Measurements from ENCODE around the gene ITPR3.
"Not testable (repeated sequence)": the region's sequence is repeated elsewhere in the genome, so short reads cannot be mapped to it uniquely, and the experiment has no call there.

The ITPR3 gene

DNA sequence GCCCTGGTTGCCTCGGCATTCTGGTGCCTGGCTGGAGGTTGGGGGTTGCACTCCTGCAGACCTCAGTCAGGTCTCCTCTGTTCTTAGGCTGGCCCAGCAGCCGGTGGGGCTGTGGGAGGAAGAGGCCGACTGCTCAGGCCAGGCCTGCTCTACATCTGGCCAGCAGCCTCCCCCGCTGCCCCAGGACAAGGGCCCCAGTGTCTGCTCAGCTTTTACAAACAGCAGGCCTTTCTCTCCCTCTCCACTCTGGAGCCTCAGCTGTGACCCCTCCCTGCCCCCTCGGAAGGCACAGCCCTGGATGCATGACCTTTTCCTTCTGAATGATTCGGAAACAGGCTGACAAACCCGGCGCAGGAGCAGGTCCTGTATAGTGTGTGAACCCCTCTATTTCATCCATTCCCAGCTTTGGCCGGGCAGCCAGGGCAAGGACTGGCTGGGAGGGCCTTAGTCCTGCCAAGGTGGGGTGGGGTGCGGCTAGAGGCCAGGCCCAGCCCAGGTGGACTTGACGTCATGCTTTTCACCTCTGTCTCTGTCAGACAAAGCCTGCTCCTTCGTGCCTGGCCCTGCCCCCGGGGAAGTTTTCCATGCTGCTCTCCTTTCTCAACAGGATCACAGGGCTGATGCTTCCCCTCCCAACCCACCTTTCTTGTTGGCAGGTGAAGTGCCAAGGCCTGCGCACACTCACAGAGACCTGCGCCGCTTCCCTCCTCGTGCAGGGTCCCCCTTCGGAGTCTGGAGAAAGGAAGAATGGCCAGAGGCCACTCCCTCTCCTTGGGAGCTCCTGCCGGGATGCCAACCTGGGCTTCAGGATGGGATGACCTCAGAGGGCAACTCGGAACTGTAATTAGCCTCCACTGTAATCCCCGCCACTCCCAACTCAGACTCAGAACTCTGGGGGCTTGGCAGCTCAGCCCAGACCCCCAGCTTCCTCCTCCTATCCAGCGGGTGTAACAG lies 10.1 kb upstream of the ITPR3 start:
- DNase-seq, result peak in 33 of 51 donors; percentile 16 to 83 (median 57)

DNA sequence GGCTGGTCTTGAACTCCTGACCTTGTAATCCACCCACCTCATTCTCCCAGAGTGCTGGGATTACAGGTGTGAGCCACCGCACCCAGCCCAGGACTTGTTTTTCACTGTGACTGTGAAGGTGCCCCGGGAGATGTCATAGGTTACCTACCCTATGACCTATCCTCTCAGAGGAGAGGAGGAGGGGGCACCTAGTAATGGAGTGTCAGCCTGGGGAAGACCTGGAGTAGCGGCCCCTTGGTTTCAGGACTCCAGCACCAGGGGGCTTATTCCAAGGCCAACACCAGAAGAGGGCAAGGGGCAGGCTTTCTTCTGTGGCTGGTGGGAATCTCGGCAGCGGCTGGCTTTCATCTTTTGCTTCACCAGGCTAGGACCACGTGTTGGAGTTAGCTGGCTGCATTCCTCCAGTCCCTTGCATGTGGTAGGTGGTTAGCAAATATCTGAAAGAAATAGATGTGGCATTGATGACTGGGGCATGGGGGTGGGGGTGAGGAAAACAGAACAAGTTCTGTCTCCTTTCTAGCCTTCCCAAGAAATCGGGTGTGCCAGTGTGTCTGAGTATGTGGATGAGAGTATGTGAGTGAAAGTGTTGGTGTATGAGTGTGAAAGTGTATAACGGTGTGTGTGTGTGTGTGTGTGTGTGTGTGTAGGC lies 7.9 kb upstream of the ITPR3 start:
- no peak for DNase-seq

DNA sequence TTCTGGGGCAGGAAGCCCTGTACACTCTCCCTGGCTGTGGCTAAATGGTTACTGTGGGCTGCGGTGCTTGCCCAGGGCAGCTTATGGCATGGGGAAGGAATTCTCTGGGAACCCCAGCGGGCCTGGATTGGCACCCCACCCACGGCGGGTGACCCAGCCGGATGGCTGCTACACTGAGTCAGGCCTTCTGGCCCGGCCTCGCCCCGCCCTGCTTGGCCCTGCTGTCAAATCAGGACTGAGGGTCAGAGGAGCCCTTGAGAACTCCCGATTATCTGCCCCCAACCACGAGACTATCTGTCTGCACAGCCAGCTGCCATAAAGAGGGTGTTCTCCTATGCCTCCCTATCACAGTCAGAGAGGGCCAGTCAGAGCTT lies 7.3 kb upstream of the ITPR3 start:
- no peak for DNase-seq

DNA sequence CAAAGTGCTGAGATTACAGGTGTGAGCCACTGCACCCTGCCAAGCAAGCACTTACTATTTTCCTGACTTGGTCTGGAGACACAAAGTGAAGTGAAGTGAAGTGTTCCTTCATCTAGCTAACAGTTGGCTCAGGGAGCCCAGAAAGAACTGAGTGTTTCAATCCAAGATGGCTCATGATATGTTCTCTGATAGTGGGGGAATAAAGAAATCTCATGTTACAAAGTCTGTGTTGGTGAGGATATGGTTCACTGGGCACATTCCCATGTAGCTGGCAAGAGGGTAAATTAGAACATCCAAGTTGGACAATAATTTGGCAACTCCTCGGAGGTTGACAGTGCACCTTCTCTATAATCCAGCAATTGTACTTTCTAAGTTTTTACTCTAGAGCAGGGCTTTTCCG lies 5.0 kb upstream of the ITPR3 start:
- DNase-seq, result no peak

DNA sequence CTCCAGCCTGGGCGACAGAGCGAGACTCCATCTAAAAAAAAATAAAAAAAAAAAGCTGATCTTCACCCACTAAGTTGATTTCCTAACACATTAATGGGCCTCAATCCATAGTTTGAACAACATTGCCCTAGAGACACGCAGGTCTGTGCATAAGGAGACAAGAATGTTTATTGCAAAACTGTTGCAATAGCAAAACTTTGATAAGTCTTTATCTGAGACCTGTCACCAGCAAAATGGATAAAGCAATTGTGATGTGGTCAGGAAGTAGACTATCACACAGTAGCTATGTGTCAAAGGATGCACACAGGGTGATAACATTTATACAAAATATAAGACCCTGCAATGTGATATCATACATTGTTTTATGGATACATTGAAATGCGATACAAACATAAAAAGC lies 4.2 kb upstream of the ITPR3 start:
- no peak for DNase-seq

DNA sequence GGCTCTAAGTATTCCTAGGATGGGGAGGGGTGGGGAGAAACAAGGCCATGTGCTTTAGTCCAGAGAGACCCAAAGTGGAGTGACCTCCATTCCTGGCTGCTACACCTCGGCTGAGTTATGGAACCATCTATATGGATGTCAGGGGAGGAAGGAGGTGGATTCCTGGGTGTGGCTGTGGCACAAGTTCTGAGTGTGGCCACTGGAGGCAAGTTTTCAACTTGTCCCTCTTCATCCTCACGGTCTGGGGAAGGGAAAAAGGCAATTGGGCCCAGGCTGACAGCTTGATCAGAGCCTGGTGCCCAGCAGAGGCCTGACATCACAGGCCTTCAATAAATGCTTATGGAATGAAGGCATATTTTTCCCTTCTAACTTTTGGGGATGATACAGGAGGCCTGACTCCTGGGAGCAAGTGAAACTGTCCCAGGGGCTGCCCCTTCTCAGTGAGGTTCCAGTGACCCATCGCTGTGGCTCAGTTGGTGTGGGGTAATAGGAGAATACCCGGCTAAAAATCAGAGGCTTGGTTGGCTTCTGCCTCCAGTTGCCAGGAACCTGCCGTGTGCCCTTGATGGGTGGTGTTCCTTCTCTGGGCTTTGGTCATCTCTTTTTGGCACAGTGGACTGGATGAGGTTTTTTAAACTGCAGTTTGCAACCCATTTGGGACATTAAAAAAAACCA lies 1.8 kb upstream of the ITPR3 start:
- DNase-seq, result no peak

DNA sequence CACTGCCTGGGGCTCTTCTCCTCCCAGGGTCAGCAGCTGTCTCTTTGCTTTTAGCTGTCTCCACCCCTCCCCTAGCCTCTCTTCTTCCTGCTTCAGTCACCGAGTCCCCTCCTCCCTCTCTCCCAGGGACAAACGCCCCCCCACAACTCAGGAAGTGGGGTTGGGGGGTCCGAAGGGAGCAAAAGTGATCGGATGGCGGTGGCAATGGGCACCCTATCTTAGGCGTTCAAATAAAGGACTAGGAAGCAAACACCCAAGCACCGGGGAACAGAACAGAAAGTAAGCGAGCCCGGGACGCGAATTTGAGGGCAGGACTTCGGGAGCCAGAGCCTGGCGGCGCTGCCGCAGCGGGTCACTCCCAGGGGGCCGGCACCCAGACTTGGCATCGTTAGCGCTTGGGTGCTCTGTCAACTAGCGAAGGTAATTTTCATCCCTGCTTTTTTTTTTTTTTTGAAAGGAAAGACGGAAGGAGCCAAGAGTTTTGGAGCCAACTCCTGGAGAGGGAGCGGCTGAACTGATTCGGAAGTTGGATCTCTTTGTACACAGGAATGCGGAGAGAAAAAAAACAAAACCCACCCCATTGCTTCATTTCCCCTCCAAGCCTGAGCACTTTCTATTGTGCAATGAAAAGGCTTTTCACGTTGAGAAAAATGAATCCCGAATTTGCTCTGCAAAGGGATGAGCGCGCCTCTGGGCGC lies 815 bp upstream of the ITPR3 start:
- DNase-seq, result peak in 1 of 51 donors; percentile 4

DNA sequence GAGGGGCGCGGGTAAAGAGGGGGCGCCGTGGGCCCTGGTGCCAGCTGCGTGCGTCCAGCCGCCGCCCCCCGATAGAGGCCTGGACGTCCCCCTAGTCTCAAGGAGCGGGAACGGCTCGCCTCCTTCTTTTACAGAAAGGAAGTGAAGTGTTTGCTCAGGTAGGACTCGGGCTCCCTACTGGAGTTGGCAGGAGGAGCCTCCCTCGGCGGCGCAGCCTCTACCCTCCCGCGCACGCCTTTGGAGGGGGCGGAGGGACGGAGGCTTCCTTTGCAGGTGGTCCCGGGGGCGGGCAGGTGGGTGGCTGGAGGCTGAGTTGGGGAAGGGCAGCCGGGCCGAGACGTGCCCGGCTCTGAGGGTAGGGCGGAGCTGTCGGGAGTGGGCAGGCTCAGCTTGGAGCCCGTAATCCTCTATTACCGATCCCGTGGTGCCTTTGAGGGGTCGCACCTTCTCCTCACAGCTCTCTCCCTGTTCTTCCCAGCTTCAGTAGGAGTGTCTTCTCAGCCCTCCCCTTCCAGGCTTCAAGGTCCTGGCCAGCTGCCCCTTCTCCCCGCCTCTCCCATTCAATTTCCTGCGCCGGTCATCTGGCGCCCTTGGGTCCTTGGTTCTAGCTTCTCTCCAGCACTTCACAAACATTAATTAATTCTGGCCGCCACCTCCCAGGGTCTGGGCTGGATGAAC lies 728 bp downstream of the ITPR3 start:
- no peak for DNase-seq

DNA sequence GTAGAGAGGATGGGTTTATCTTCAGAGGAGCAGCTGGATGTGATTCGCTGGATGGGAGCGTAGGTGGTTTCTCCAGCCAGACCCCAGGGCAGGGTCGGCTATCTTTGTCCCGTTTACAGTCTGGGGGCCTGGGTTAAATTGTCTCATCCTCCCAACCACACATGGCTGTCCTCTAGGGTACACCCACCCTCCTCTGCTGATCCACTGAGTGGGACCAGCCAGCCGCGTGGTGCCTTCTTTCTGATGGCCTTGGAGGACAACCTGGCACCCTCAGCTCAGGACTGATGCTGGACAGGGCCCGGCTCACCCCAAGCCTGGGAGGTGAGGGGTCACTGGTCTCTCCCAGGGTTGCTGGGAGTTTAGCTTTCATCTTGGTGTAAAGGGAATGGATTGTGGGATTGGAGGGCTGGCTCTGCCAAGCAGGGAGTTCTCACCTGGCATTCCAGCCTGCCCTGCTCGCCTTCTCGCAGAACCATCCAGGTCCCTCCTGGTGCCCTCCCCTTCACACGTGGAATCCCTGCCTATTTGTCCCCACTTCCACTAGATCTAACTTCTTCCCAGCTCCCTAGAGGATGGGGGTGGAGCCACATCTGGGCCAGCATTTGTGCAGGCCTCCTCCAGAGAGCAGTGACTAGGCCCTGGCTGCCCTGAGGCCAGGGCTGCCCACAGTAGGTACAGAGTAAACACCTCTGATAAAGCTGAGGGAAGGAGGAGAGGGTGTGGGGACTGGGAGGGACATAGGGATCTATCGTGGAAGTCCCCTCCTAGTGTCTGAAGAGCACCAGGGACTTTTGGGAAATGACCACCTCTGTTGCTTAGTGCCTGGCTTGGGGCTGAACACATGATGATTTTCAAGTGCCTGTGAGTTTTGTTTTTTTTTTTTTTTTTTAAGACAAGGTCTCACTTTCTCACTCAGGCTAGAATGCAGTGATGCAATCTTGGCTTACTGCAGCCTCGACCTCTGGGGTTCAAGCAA lies 1.6 kb downstream of the ITPR3 start:
- DNase-seq, result no peak

DNA sequence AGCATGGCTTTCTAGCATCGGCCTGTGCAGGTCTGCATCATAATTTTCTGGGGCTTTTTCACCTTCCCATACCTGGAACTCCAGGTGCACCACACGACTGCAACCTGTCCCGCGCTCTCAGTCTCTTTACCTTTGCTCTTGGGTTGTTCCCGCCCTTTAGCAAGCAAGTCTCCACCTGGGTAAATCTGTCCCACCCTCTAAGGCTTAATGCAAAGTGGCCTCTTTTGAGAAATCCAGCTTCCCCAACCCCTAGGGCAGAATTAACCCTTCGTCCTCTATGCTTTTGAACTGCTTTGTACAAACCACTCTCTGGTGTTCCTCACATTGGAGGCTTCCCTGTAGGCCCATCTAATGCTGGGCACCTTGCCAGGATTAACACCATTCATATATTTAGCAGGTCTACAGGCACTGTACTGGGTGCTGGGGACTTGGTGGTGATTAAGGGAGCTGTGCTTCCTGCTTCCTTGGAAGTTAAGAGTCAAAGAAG lies 2.8 kb downstream of the ITPR3 start:
- DNase-seq, result no peak

DNA sequence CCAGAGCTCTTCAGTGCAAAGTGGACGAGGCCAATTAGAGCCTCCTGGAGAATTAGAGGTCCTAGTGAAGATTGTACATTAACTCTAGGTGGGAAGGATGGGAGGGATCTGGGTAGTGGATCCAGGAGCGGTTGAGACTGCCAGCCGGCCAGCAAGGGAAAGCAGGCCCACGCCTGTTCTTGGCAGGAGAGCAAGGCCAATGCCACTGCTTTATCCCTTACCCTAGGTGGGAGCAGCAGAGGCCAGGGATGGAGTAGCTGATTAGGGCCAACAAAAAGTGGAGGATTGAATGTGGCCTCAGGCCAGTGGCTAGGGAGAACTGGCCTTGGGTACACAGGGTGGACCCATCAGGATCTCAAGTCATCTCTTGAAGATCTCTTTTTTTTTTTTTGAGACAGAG lies 3.7 kb downstream of the ITPR3 start:
- DNase-seq, result no peak

DNA sequence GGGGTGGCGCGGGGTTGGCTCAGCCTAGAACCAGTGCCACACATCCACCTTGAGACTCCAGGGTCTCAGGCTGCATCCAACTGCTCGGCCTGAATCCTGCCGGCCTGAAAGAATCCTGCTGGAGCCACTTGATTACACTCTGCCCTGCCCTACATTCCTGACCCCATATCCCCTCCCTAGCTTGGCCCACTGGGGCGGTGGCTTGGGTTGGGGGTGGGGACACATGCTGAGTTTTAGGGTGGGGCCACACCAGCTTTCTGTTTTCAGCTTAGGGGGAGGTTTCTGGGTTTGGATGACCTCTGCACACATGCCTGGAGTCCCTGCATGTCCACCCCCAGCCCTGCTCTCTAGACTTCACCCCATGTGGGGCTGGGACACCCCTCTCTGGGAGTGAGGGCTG lies 6.8 kb downstream of the ITPR3 start:
- DNase-seq, result no peak

DNA sequence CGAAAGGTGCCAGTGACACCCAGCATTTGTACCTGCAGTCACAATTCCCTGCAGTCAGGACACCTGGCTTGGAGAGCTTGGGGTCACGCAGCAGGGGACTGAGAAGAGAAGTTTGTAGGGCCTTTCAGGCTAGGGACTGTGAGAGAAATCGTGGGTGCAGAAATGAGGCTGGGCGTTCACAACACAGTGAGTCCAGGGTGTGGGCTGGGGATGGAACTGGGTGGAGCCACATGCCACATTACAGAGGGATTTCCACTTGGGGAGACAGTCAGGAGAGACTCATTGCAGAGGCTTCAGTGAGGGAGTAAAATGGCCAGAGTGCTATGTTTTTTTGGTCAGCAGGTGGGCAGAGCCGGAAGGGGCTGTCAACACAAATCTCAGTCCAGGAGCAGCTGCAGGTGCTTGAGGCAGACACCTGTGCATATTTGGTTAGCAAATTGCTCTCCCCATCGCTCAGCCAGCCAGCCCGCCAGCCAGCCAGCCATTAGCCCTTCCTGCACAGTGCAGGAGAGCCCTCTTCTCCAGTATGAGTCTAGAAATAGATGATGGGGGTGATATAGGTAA lies 7.4 kb downstream of the ITPR3 start:
- no peak for DNase-seq

DNA sequence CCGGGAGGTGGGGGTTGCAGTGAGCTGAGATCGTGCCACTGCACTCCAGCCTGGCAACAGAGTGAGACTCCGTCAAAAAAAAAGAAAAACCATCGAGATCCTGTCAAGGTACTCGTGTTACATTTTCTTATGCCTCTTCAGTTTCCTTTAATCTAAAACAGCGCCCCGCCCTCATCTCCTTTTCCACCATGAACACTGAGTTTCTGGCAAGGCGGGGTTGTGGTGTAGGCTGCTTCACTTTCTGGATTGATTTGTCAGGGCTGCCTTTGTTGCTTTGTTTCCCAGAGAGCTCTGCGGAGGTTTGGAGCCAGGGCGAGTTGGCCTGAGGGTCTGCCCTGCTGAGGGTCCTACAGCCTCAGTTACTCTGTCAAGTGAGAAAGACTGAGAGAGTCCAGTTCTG lies 8.9 kb downstream of the ITPR3 start:
- no peak for DNase-seq

DNA sequence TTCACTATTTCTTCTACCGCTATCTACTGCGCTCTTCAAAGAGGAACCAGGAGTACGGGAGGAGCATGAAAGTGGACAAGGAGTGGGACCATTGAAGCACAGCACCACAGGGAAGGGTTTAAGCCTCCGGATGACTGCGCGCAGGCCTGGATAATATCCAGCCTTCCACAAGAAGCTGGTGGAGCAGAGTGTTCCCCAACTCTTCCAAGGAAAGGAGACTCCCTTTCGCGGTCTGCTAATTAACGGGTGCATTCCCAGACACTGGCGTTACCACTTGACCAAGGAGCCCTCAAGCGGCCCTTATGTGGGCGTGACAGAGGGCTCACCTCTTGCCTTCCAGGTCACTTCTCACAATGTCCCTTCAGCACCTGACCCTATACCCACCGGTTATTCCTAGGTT lies 10.4 kb downstream of the ITPR3 start:
- DNase-seq, result not testable (repeated sequence)

DNA sequence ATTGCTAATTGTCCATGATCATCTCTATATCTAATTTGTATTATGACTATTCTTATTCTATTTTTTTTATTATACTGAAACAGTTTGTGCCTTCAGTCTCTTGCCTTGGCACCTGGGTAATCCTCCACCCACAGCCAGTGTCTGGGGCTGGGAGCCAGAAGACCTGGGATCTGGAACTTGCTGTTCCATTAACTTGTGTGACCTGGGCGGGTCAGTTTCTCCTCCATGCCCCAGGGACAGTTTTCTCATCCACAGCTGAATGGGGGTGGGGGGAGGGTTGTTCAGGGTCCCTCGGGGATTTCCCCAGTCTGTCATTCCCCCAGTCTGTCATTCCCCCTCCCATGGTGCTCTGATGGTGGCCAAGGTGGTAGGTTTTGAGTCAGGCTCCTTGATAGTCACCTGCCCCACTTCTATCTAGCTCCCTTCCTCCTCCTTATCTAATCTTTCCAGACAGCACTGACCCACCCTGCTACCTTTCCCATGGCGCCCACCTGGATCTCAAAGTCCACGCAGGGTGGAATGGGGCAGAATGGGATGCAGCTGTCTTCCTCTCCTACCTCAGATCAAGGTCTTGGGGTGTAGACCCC lies 10.9 kb downstream of the ITPR3 start:
- DNase-seq, result no peak

DNA sequence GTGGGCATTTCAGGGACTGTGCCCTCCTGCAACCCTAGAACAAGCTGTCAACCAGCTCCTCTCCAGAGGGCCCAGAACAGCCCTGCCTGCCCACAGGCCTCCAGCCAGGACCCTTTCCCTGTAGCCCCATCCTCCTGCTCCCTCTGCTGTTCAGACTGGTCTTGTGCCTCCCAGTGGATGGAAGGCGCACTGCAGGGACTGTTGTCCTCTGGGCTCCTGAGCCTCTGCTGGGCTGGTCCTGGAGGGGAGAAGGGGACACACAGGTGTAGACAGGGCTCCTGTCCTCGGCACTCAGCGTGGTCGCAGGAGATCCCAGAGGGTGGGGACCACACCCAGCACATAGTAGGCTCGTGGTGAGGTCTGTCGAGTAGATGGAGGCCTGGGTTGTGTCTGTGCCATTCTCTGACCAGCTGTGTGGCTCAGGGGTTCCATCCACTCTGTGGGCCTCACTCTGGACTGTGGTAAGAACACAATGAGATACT lies 11.5 kb downstream of the ITPR3 start:
- DNase-seq, result peak in 17 of 51 donors; percentile 2 to 42 (median 14)

DNA sequence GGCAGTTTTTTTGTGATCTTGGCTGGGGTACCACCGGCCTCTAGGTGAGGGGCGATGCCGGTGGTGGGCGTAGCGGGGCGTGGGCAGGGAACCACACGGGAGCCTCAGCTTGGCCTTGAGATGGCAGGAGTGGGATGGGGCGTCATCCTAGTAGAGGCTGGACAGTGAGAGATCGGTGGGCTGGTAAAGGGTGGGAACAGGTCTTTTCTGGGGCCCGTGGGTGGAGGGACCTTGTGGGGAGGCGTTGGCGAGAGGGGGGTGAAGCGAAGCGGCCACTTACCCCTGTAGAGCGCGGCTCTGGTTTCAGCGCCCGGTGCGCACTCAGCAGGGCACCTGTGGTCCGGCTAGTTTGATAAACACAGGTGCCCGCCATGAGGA lies 12.0 kb downstream of the ITPR3 start:
- no peak for DNase-seq
